ENCODE results near the gene GNG2. TPM values are rescaled to one million over a fixed set of nuclear protein-coding genes. Genes with fewer than 3 reads are reported as not detected.

Gene GNG2
- total and polyA plus RNA-seq, 2 donors (not counting 1 experiment from before 2014, with no cell fraction given), result 21.1 to 21.5 TPM

GRCh38 chr14:51960866-51961265, 100.5 kb downstream of the GNG2 start:
- Histone ChIP-seq H2AFZ (ENCODE audit: low read length) (no peak overlapping the region), H3K4me2 (ENCODE audit: extremely low read depth, insufficient read depth, low read length) (no peak overlapping the region), H3K4me1 (ENCODE audit: control insufficient read depth, extremely low read depth, insufficient read depth, low read length) (no peaks in the 10 kb centered on the region), H3K9ac (ENCODE audit: insufficient read depth, low read length) (no peak overlapping the region), H4K20me1 (ENCODE audit: control insufficient read depth, extremely low read depth, insufficient read depth, low read length) (no peaks in the 10 kb centered on the region), H3K79me2 (ENCODE audit: control insufficient read depth, insufficient read depth, low read length) (no peaks in the 10 kb centered on the region), H3K4me3 (replicated peaks in 1 of 4; ENCODE audit: control extremely low read depth in 1 of 4, insufficient read depth in 1 of 4, low read depth in 3 of 4, low read length in 4 of 4) (no peak overlapping the region), H3K36me3 (ENCODE audit: control insufficient read depth, insufficient read depth, low read length) (no peaks in the 10 kb centered on the region), H3K27ac (ENCODE audit: insufficient read depth, low read length) (no peak overlapping the region), H3K9me3 (ENCODE audit: control insufficient read depth, insufficient read depth, low read depth, low read length) (peaks cover 1% of the 10 kb centered on the region), H3K27me3 (ENCODE audit: control insufficient read depth, insufficient read depth, low read length) (no peaks in the 10 kb centered on the region)
- no peak for DNase-seq (ENCODE audit: low read depth in 2 of 2)
- no peak for TF ChIP-seq EZH2 (IDR thresholded peaks at IDR 0.05; ENCODE audit: low read length, missing control alignments)

GRCh38 chr14:51962711-51963110, 102.3 kb downstream of the GNG2 start:
- TF ChIP-seq EZH2 (IDR thresholded peaks at IDR 0.05; ENCODE audit: low read length, missing control alignments) (no peak), CTCF (conservative IDR thresholded peaks at IDR 0.05 in 1 of 2, IDR thresholded peaks at IDR 0.05 in 1 of 2; ENCODE audit: low read depth in 1 of 2, low read length in 2 of 2) (no peak)
- Histone ChIP-seq H3K9ac (ENCODE audit: insufficient read depth, low read length) (no peak overlapping the region), H4K20me1 (ENCODE audit: control insufficient read depth, extremely low read depth, insufficient read depth, low read length) (no peaks in the 10 kb centered on the region), H3K4me2 (ENCODE audit: extremely low read depth, insufficient read depth, low read length) (peak overlapping the region; percentile 91), H3K79me2 (ENCODE audit: control insufficient read depth, insufficient read depth, low read length) (no peaks in the 10 kb centered on the region), H3K27ac (ENCODE audit: insufficient read depth, low read length) (no peak overlapping the region), H3K4me1 (ENCODE audit: control insufficient read depth, extremely low read depth, insufficient read depth, low read length) (no peaks in the 10 kb centered on the region), H3K27me3 (ENCODE audit: control insufficient read depth, insufficient read depth, low read length) (no peaks in the 10 kb centered on the region), H3K36me3 (ENCODE audit: control insufficient read depth, insufficient read depth, low read length) (no peaks in the 10 kb centered on the region), H3K9me3 (ENCODE audit: control insufficient read depth, insufficient read depth, low read depth, low read length) (peaks cover 1% of the 10 kb centered on the region), H3K4me3 (replicated peaks in 1 of 4; ENCODE audit: control extremely low read depth in 1 of 4, insufficient read depth in 1 of 4, low read depth in 3 of 4, low read length in 4 of 4) (peak overlapping the region in 2 of 4 experiments; percentile 49 to 53), H2AFZ (ENCODE audit: low read length) (no peak overlapping the region)
- peak; percentile 9 to 38 for DNase-seq (ENCODE audit: low read depth in 2 of 2)

- TF ChIP-seq CTCF (conservative IDR thresholded peaks at IDR 0.05 in 1 of 2, IDR thresholded peaks at IDR 0.05 in 1 of 2; ENCODE audit: low read depth in 1 of 2, low read length in 2 of 2) (no peak), EZH2 (IDR thresholded peaks at IDR 0.05; ENCODE audit: low read length, missing control alignments) (no peak)
- DNase-seq (ENCODE audit: low read depth in 2 of 2), result peak; percentile 21 to 83
- Histone ChIP-seq H2AFZ (ENCODE audit: low read length) (peak overlapping the region; percentile 84), H3K4me1 (ENCODE audit: control insufficient read depth, extremely low read depth, insufficient read depth, low read length) (no peaks in the 10 kb centered on the region), H3K27ac (ENCODE audit: insufficient read depth, low read length) (peak overlapping the region; percentile 24), H3K36me3 (ENCODE audit: control insufficient read depth, insufficient read depth, low read length) (no peaks in the 10 kb centered on the region), H3K9ac (ENCODE audit: insufficient read depth, low read length) (no peak overlapping the region), H3K79me2 (ENCODE audit: control insufficient read depth, insufficient read depth, low read length) (no peaks in the 10 kb centered on the region), H3K4me3 (replicated peaks in 1 of 4; ENCODE audit: control extremely low read depth in 1 of 4, insufficient read depth in 1 of 4, low read depth in 3 of 4, low read length in 4 of 4) (peak overlapping the region; percentile 36 to 53 (median 43)), H4K20me1 (ENCODE audit: control insufficient read depth, extremely low read depth, insufficient read depth, low read length) (no peaks in the 10 kb centered on the region), H3K27me3 (ENCODE audit: control insufficient read depth, insufficient read depth, low read length) (no peaks in the 10 kb centered on the region), H3K4me2 (ENCODE audit: extremely low read depth, insufficient read depth, low read length) (peak overlapping the region; percentile 91), H3K9me3 (ENCODE audit: control insufficient read depth, insufficient read depth, low read depth, low read length) (peaks cover 1% of the 10 kb centered on the region)
These were observed 102.9 kb downstream of the GNG2 start for GRCh38 chr14:51963286-51963685.
